GM19467 (cell line): Measurements from ENCODE around the gene ZNF100.
"Not testable (repeated sequence)": the region's sequence is repeated elsewhere in the genome, so short reads cannot be mapped to it uniquely, and the experiment has no call there.

Experiments
- ATAC-seq: cut with Tn5 transposase; IDR thresholded peaks from one replicate; pipeline ENCODE4 v1.9.1; 2021; ENCODE audit warnings: mild to moderate bottlenecking, moderate library complexity; ENCODE audit not compliant: unreplicated experiment

ZNF100 gene

DNA sequence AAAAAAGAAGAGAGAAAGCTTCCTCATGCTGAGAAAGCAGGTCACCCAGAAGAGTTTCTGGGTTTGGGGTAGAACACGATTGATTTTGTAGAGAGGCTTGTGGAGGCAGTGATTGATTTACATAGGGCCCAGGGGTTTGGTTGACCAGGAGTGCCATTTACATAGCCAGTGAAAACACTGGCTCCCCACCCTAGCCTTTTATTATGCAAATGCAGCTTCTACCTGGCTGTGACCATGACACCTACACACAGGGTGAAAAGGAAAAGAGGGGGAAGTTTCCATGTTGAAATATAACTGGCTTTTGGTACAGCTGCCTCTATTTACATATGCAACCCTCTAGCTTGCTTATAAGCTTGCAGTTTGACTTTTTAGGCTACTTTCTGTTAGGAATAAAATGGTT is 62.0 kb downstream of the ZNF100 start:
- no peak for ATAC-seq

DNA sequence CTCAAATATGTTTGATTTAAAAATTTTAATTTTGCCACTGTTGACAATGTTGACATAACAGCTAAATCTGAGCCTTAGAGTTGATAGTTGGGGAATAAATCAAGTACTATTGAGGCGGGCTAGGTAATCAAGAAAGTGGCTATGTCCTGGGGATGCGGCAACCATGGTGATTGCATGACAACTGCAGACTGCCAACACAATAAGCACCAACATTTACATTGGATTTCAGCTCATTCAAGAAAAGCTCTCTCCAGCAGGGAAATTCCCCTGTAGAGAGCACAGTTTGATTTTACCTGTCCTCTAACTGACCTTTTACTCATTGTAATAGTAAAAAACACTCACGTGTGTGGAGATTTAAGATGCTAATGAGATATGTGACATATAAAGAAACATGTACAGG is 63.1 kb downstream of the ZNF100 start:
- no peak for ATAC-seq

DNA sequence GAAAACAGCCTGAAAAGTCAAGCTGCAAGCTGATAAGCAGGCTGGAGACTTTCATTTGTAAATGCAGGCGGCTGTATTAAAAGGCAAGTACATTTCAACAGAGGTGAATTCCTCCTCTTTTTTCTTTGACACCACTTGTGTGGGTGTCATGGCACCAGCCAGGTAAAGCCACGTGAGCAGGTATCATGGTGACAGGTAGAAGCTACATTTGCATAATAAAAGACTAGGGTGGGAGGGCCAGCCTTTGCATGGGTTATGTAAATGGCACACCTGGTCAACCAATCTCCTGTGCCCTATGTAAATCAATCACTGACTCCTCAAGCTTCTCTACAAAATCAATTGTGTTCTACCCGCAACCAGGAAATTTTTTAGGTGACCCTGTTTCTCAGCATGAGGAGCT is 68.2 kb downstream of the ZNF100 start:
- no peak for ATAC-seq

DNA sequence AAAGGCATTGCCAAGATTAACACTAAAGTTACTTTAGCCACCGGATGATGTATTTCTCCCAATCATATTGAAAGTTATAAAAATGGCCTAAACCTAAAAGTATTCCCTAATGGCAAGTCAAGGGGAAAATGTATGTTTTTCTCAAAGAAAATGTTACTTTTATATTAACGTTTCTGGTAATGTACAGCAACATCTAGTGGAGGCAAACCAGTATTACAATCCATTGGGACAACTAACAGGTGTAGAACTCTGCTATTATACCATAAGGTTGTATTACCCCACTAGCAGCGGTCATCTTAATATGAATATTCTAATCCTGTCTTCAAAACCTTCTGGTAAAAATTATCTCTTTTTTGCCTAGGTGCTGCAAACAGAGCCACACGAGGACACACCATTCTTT is 69.2 kb downstream of the ZNF100 start:
- no peak for ATAC-seq

GRCh38 chr19:21697698-21698097 is 69.7 kb downstream of the ZNF100 start:
- no peak for ATAC-seq

DNA sequence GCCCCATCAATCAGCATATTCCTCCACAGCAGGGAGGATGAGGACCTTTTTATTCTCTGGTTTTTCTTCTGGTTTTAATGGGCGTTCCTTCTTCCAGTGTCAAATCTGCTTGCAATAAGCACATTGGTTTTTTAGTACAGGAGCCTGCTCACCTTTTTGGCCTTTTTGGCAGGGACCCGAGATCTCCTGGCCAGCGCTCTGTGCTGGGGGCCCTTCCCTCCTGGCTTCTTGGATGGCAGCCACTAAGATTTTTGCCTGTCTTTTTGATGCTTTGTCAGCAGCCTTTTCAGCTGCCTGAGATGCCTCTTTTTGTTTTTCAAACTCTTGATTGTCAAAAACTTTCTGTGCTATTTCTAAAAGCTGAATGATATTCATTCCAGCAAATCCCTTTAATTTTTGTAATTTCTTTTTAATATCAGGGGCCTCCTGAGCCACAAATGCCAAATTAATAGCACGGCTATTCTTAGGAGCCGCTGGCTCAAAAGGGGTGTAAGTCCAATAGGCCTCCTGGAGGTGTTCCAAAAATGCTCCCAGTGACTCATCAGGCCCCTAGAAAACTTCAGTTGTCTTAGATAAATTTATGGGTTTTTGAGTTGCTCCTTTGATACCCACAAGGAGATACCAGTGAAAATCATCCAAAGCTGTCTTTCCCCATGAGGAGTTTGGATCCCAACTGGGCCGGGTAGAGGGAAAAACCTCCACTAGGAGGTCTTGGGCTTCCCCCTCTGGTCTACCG is 73.0 kb downstream of the ZNF100 start:
- ATAC-seq, result no peak

- no peak for ATAC-seq
Observed at GRCh38 chr19:21693399-21693798, 74.0 kb downstream of the ZNF100 start.

- no peak for ATAC-seq
Observed at GRCh38 chr19:21691661-21692060, 75.7 kb downstream of the ZNF100 start.

DNA sequence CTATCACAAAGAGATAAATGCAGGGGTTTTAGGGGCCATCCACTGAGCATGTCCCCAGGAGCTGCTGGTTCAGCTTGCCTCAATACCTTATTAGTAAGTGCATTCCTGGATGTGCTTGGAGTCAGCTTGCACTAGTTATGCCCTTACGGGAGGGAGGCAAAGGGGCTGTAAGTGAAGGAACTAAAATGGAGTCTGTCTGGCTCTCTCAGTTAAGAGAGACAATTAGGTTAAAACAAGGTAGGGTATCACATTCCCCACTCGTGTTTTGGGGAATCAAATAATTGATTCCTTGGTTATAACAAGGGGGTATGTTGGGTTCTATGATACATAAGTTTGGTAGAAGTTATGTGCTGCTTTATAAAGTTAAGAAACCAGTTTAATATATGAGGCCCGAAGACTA is 78.9 kb downstream of the ZNF100 start:
- ATAC-seq, result no peak

GRCh38 chr19:21680671-21681070 is 86.7 kb downstream of the ZNF100 start:
- ATAC-seq, result no peak

DNA sequence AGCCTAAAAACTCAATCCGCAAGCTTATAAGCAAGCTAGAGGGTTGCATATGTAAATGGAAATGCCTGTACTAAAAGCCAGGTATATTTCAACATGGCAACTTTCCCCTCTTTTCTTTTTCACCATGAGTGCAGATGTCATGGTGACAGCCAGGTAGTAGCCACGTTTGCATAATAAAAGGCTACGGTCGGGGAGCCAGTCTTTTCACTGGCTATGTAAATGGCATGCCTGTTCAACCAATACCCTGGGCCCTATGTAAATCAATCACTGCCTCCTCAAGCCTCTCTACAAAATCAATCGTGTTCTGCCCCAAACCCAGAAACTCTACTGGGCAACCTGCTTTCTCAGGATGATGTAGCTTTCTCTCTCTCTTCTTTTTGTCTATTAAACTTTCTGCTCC is 87.4 kb downstream of the ZNF100 start:
- no peak for ATAC-seq

- no peak for ATAC-seq
Observed at GRCh38 chr19:21677696-21678418, 89.5 kb downstream of the ZNF100 start.

DNA sequence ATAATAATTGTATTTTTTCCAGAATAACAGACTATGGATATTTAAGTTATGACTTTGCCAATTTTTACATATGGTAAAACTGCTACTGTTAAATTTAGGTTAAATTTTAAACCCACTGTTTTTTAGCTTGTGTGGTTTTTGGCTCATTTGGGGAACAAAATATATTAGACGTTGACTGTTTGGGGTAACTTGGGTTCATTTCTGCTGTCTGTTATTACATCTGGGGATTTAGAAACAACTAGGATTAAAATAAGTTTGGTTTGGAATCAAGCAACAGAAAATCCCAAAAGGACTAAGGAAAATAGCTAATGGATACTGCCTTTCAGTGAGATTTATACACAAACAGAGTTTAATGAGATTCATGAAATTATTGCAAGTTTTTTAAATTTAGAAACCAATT is 92.9 kb downstream of the ZNF100 start:
- ATAC-seq, result no peak

DNA sequence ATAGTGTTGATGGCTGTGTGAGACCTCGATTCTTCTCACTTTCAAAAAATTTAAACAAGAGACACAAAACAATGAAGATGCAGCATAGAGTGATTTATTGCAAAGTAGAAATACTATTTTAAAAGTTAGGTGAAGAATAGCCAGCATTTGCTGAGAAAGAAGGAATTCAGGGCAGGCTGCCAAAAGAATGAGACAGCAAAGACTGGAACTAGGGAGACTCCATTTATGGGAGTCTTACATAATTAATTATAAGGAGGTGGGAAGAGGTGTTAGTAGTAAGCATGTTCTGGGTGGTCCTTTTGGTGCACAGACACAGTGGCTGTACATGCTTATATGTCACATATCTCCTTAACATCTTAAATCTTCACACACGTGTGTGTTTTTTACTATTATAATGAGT is 93.9 kb downstream of the ZNF100 start:
- not testable (repeated sequence) for ATAC-seq
